ENCODE data around the gene ACBD4. TPM values are rescaled to one million over a fixed set of nuclear protein-coding genes. Genes with fewer than 3 reads are reported as not detected.

The ACBD4 gene
- total and polyA plus RNA-seq, 10 of the 15 experiments (the other 5 are each of a cell fraction or from before 2014, with no cell fraction given): 0.20 to 13.8 (median 6.9) TPM

GRCh38 chr17:45172541-45173286, 37.2 kb downstream of the ACBD4 start (continued):
- TF ChIP-seq WRNIP1 (IDR thresholded peaks at IDR 0.05; ENCODE audit: borderline replicate concordance, low read depth, low read length): no peak
- peak; percentile 37; the same call in 1 of the 2 replicates for TF ChIP-seq TAF1 (IDR thresholded peaks at IDR 0.05; ENCODE audit: borderline replicate concordance, low read depth, low read length)
- no peak for TF ChIP-seq ZBTB40 (IDR thresholded peaks at IDR 0.05; ENCODE audit: borderline replicate concordance)
- no peak for TF ChIP-seq TCF7 (IDR thresholded peaks at IDR 0.05; ENCODE audit: borderline replicate concordance)
- no peak for TF ChIP-seq ZBTB11 (CRISPR knock-in tag; IDR thresholded peaks at IDR 0.05)
- no peak for TF ChIP-seq RFX5 (IDR thresholded peaks at IDR 0.05; ENCODE audit: low read depth, low read length)
- no peak for TF ChIP-seq PML (IDR thresholded peaks at IDR 0.05; ENCODE audit: low read length)
- no peak for TF ChIP-seq CREB1 (IDR thresholded peaks at IDR 0.05; ENCODE audit: low read depth)
- TF ChIP-seq IKZF1 (conservative IDR thresholded peaks at IDR 0.05): peak; percentile 30
- TF ChIP-seq SMAD1 (IDR thresholded peaks at IDR 0.05; ENCODE audit: low read depth, partially characterized antibody): no peak
- TF ChIP-seq SUPT20H (IDR thresholded peaks at IDR 0.05; ENCODE audit: borderline replicate concordance, control insufficient read depth, low read depth, low read length): no peak
- peak in 1 of 2 experiments; percentile 25; a peak in 1 of 3 replicates for TF ChIP-seq EGR1 (IDR thresholded peaks at IDR 0.05; ENCODE audit: borderline replicate concordance in 1 of 2, low read depth in 2 of 2, low read length in 2 of 2)
- no peak for TF ChIP-seq MXI1 (IDR thresholded peaks at IDR 0.05; ENCODE audit: low read depth, low read length)
- TF ChIP-seq POLR2AphosphoS5 (IDR thresholded peaks at IDR 0.05; ENCODE audit: low read length): peak; percentile 39; the same call in 1 of the 2 replicates
- TF ChIP-seq MTA3 (IDR thresholded peaks at IDR 0.05; ENCODE audit: borderline replicate concordance, low read length): no peak
- TF ChIP-seq E2F4 (IDR thresholded peaks at IDR 0.05; ENCODE audit: low read depth, low read length): no peak
- TF ChIP-seq FOXK2 (IDR thresholded peaks at IDR 0.05): no peak
- no peak for TF ChIP-seq SKIL (IDR thresholded peaks at IDR 0.05; ENCODE audit: low read depth, poor library complexity, severe bottlenecking)
- TF ChIP-seq RAD21 (IDR thresholded peaks at IDR 0.05; ENCODE audit: insufficient read depth, low read depth, low read length): no peak

Measured in GM12878 (cell line).